Naive thymus-derived CD4-positive, alpha-beta T cell (primary cell): Measurements from ENCODE around the gene IGF2BP1. TPM values are rescaled to one million over a fixed set of nuclear protein-coding genes. Genes with fewer than 3 reads are reported as not detected.

Source experiments
- ATAC-seq: fragments of 150-1000 bp; cut with Tn5 transposase; 2 replicates; pipeline ENCODE4 v1.10.0; 2021; ENCODE audit warnings: mild to moderate bottlenecking, moderate library complexity
- CTCF ChIA-PET: fragments of 350-600 bp; sonication (Branson Sonifier 250); formaldehyde crosslinking; loops from one replicate; lab custom pipeline; 2021; ENCODE audit warnings: antibody characterized with exemption; lab: Charles Lee
- POLR2A ChIA-PET: fragments of 350-600 bp; sonication (Branson Sonifier 250); formaldehyde crosslinking; loops from one replicate; lab custom pipeline; 2021; ENCODE audit warnings: antibody characterized with exemption, inconsistent platforms; lab: Charles Lee
- DNase-seq, 9 donors: peaks; one replicate each; pipeline versions ENCODE4 v3.0.0 to v3.0.0-alpha.2; 2020 to 2022; ENCODE audit warnings: mixed read lengths in 1 of 9
- H3K27ac ChIP-seq: one replicate; pipeline ENCODE4 v1.7.0; 2013; ENCODE audit warnings: mild to moderate bottlenecking, low read depth, low read length, moderate library complexity
- H3K27me3 ChIP-seq, 2 donors: one replicate each; pipeline ENCODE4 v1.7.0; 2013; ENCODE audit warnings: low read length in 2 of 2, mild to moderate bottlenecking in 2 of 2, moderate library complexity in 2 of 2; ENCODE audit not compliant: control insufficient read depth in 2 of 2, insufficient read depth in 2 of 2
- H3K36me3 ChIP-seq, 3 experiments: 1 replicate in 2 of 3; 2 replicates in 1 of 3; pipeline ENCODE4 v1.7.0; 2013; ENCODE audit warnings: low read length in 3 of 3, mild to moderate bottlenecking in 3 of 3, moderate library complexity in 1 of 3; ENCODE audit not compliant: insufficient read depth in 3 of 3, control insufficient read depth in 2 of 3
- H3K4me1 ChIP-seq, 2 donors: one replicate each; pipeline ENCODE4 v1.7.0; 2013; ENCODE audit warnings: low read length in 2 of 2, mild to moderate bottlenecking in 2 of 2, moderate library complexity in 1 of 2; ENCODE audit not compliant: control insufficient read depth in 2 of 2, insufficient read depth in 2 of 2
- H3K4me3 ChIP-seq: 2 replicates; pipeline ENCODE4 v1.7.0; 2013; ENCODE audit warnings: mild to moderate bottlenecking, low read length
- H3K9me3 ChIP-seq, 3 experiments: 1 replicate in 2 of 3; 2 replicates in 1 of 3; pipeline ENCODE4 v1.7.0; 2013; ENCODE audit warnings: low read length in 3 of 3; ENCODE audit not compliant: control insufficient read depth in 2 of 3
- H3K27ac Mint-ChIP-seq, 9 donors: one replicate each; pipeline ENCODE4 v1.8.0; 2020 to 2022; ENCODE audit warnings: mixed read lengths in 9 of 9, mild to moderate bottlenecking in 8 of 9, moderate library complexity in 5 of 9, inconsistent platforms in 2 of 9
- H3K27me3 Mint-ChIP-seq, 5 donors: one replicate each; pipeline ENCODE4 v1.8.0; 2021 to 2022; ENCODE audit warnings: mixed read lengths in 5 of 5, mild to moderate bottlenecking in 1 of 5
- H3K36me3 Mint-ChIP-seq, 5 donors: one replicate each; pipeline ENCODE4 v1.8.0; 2020 to 2022; ENCODE audit warnings: mixed read lengths in 5 of 5, mild to moderate bottlenecking in 3 of 5, inconsistent platforms in 1 of 5
- H3K4me1 Mint-ChIP-seq, 7 donors: one replicate each; pipeline ENCODE4 v1.8.0; 2020 to 2022; ENCODE audit warnings: mixed read lengths in 7 of 7, mild to moderate bottlenecking in 3 of 7, inconsistent platforms in 1 of 7
- H3K4me3 Mint-ChIP-seq, 10 donors: one replicate each; pipeline ENCODE4 v1.8.0; 2020 to 2022; ENCODE audit warnings: mild to moderate bottlenecking in 10 of 10, mixed read lengths in 10 of 10, moderate library complexity in 6 of 10, inconsistent platforms in 2 of 10
- H3K9me3 Mint-ChIP-seq, 11 donors: one replicate each; pipeline ENCODE4 v1.8.0; 2020 to 2022; ENCODE audit warnings: mixed read lengths in 11 of 11, mild to moderate bottlenecking in 4 of 11, inconsistent platforms in 1 of 11, moderate library complexity in 1 of 11
- intact Hi-C, 2 donors: fragments of 100-400 bp; cut with micrococcal nuclease; formaldehyde crosslinking; loops; one replicate each; pipeline ENCODE4 v1.15.1; 2023
- polyA plus RNA-seq, 2 donors: library from polyadenylated mRNA; unstranded; fragments of 300-500 nt; fragmentation: Illumina TruSeq; gene quantifications; one replicate each; pipeline ENCODE4 v1.2.3, GENCODE V29; 2021
- total RNA-seq, 6 experiments: library from RNA in 5 of 6; stranded (reverse) in 5 of 6; gene quantifications; 1 replicate in 5 of 6; 2 replicates in 1 of 6; pipeline ENCODE4 v1.2.3 and lab custom pipeline; 2021 to 2026

Gene IGF2BP1
- total and polyA plus RNA-seq, 7 experiments from 2014 or later, result not detected

GRCh38 chr17:48970224-48970623 lies 27.0 kb upstream of the IGF2BP1 start:
- H3K36me3 ChIP-seq, result no peaks in the 10 kb centered on the region
- H3K27me3 ChIP-seq, result no peaks in the 10 kb centered on the region
- no peak overlapping the region for H3K4me3 ChIP-seq
- H3K9me3 ChIP-seq, result no peaks in the 10 kb centered on the region
- peaks cover 0 to 1% (median 0%) of the 10 kb centered on the region in 11 donors for H3K9me3 Mint-ChIP-seq
- DNase-seq, result no peak
- no peaks in the 10 kb centered on the region for H3K4me1 Mint-ChIP-seq
- no peaks in the 10 kb centered on the region for H3K4me1 ChIP-seq
- intact Hi-C loops, result no loop called here
- H3K27ac ChIP-seq, result no peak overlapping the region
- H3K4me3 Mint-ChIP-seq, result no peak overlapping the region
- CTCF ChIA-PET, result no interaction called here
- no peaks in the 10 kb centered on the region for H3K36me3 Mint-ChIP-seq
- no peak for ATAC-seq
- H3K27ac Mint-ChIP-seq, result no peak overlapping the region
- POLR2A ChIA-PET, result interaction anchor here (0.9 kb wide), 1 partner anchor 26 kb away, joined by 3 read pairs; the partner anchor contains the start of gene SNF8
- H3K27me3 Mint-ChIP-seq, result peaks cover 37 to 61% (median 46%) of the 10 kb centered on the region in 5 donors

GRCh38 chr17:48970865-48971687 lies 26.1 kb upstream of the IGF2BP1 start:
- ATAC-seq, result no peak
- CTCF ChIA-PET, result interaction anchor here (0.6 to 0.8 kb wide), 2 partner anchors 166 to 640 kb away, joined by 3 to 6 read pairs; no protein-coding TSS in a partner anchor
- intact Hi-C loops, result no loop called here
- H3K27ac ChIP-seq, result no peak overlapping the region
- H3K27me3 Mint-ChIP-seq, result peaks cover 33 to 56% (median 42%) of the 10 kb centered on the region in 5 donors
- H3K36me3 ChIP-seq, result no peaks in the 10 kb centered on the region
- POLR2A ChIA-PET, result interaction anchor here (0.9 kb wide), 1 partner anchor 26 kb away, joined by 3 read pairs; the partner anchor contains the start of gene SNF8
- H3K27ac Mint-ChIP-seq, result no peak overlapping the region
- H3K9me3 Mint-ChIP-seq, result no peaks in the 10 kb centered on the region
- DNase-seq, result no peak
- no peaks in the 10 kb centered on the region for H3K4me1 Mint-ChIP-seq
- no peak overlapping the region for H3K4me3 ChIP-seq
- no peaks in the 10 kb centered on the region for H3K36me3 Mint-ChIP-seq
- no peaks in the 10 kb centered on the region for H3K4me1 ChIP-seq
- no peaks in the 10 kb centered on the region for H3K9me3 ChIP-seq
- no peaks in the 10 kb centered on the region for H3K27me3 ChIP-seq
- H3K4me3 Mint-ChIP-seq, result no peak overlapping the region

- no peaks in the 10 kb centered on the region for H3K4me1 Mint-ChIP-seq
- POLR2A ChIA-PET, result no interaction called here
- no peaks in the 10 kb centered on the region for H3K27me3 ChIP-seq
- H3K27me3 Mint-ChIP-seq, result peaks cover 29 to 48% (median 42%) of the 10 kb centered on the region in 5 donors
- no peak overlapping the region for H3K27ac Mint-ChIP-seq
- H3K4me3 Mint-ChIP-seq, result no peak overlapping the region
- H3K9me3 ChIP-seq, result no peaks in the 10 kb centered on the region
- DNase-seq, result no peak
- H3K36me3 Mint-ChIP-seq, result no peaks in the 10 kb centered on the region
- H3K36me3 ChIP-seq, result no peaks in the 10 kb centered on the region
- H3K4me3 ChIP-seq, result no peak overlapping the region
- ATAC-seq, result no peak
- intact Hi-C loops, result no loop called here
- no peak overlapping the region for H3K27ac ChIP-seq
- no peaks in the 10 kb centered on the region for H3K4me1 ChIP-seq
- H3K9me3 Mint-ChIP-seq, result no peaks in the 10 kb centered on the region
- CTCF ChIA-PET, result no interaction called here
Measured at GRCh38 chr17:48972749-48973097, 24.5 kb upstream of the IGF2BP1 start.

- no peak for DNase-seq
- ATAC-seq, result no peak
- H3K4me3 Mint-ChIP-seq, result no peak overlapping the region
- H3K27ac Mint-ChIP-seq, result no peak overlapping the region
- H3K9me3 ChIP-seq, result no peaks in the 10 kb centered on the region
- no peak overlapping the region for H3K4me3 ChIP-seq
- intact Hi-C loops, result no loop called here
- peaks cover 0 to 1% (median 0%) of the 10 kb centered on the region in 11 donors for H3K9me3 Mint-ChIP-seq
- peaks cover 19 to 42% (median 35%) of the 10 kb centered on the region in 5 donors for H3K27me3 Mint-ChIP-seq
- H3K4me1 Mint-ChIP-seq, result no peaks in the 10 kb centered on the region
- H3K36me3 ChIP-seq, result no peaks in the 10 kb centered on the region
- H3K27me3 ChIP-seq, result no peaks in the 10 kb centered on the region
- no peak overlapping the region for H3K27ac ChIP-seq
- no peaks in the 10 kb centered on the region for H3K36me3 Mint-ChIP-seq
- ChIA-PET CTCF (no interaction called here), POLR2A (no interaction called here)
- no peaks in the 10 kb centered on the region for H3K4me1 ChIP-seq
Measured at GRCh38 chr17:48973806-48974205, 23.4 kb upstream of the IGF2BP1 start.

GRCh38 chr17:48981927-48982539 lies 15.2 kb upstream of the IGF2BP1 start:
- Histone ChIP-seq H3K4me1 (no peaks in the 10 kb centered on the region), H3K36me3 (no peaks in the 10 kb centered on the region), H3K27ac (no peak overlapping the region), H3K4me3 (no peak overlapping the region), H3K27me3 (no peaks in the 10 kb centered on the region), H3K9me3 (peaks cover 0 to 4% (median 0%) of the 10 kb centered on the region in 3 experiments)
- ChIA-PET POLR2A (no interaction called here), CTCF (no interaction called here)
- no peak for DNase-seq
- Mint-ChIP-seq H3K36me3 (no peaks in the 10 kb centered on the region), H3K27ac (no peak overlapping the region), H3K4me3 (no peak overlapping the region), H3K4me1 (peaks cover 0 to 1% (median 0%) of the 10 kb centered on the region in 7 donors), H3K9me3 (peaks cover 0 to 9% (median 3%) of the 10 kb centered on the region in 11 donors), H3K27me3 (peaks cover 13 to 24% (median 18%) of the 10 kb centered on the region in 5 donors)
- no peak for ATAC-seq
- intact Hi-C loops, result no loop called here

GRCh38 chr17:48985436-48986245 lies 11.5 kb upstream of the IGF2BP1 start:
- Histone ChIP-seq H3K9me3 (peaks cover 0 to 4% (median 0%) of the 10 kb centered on the region in 3 experiments), H3K27ac (no peak overlapping the region), H3K4me3 (no peak overlapping the region), H3K27me3 (peaks cover 4 to 9% of the 10 kb centered on the region in 2 donors), H3K4me1 (no peaks in the 10 kb centered on the region), H3K36me3 (no peaks in the 10 kb centered on the region)
- intact Hi-C loops, result no loop called here
- ChIA-PET POLR2A (no interaction called here), CTCF (interaction anchor here (0.7 kb wide), 1 partner anchor 34 kb away, joined by 3 read pairs; no protein-coding TSS in a partner anchor)
- Mint-ChIP-seq H3K27ac (no peak overlapping the region), H3K9me3 (peaks cover 0 to 9% (median 3%) of the 10 kb centered on the region in 11 donors), H3K4me3 (no peak overlapping the region), H3K36me3 (no peaks in the 10 kb centered on the region), H3K4me1 (peaks cover 0 to 1% (median 0%) of the 10 kb centered on the region in 7 donors), H3K27me3 (peaks cover 26 to 42% (median 35%) of the 10 kb centered on the region in 5 donors)
- ATAC-seq (no peak), DNase-seq (no peak)
